Neuronal stem cell (in vitro differentiated cells): ENCODE results near the gene CCR6.

ENCODE experiments used
- DNase-seq: peaks from one replicate; pipeline ENCODE4 v3.0.0-alpha.2; 2013; ENCODE audit warnings: low spot score
- H2AFZ ChIP-seq: one replicate; pipeline ENCODE4 v1.6.1; 2013; ENCODE audit warnings: mild to moderate bottlenecking, low read length, inconsistent platforms
- H2AK5ac ChIP-seq: 2 replicates; pipeline ENCODE4 v1.6.1; 2013; ENCODE audit warnings: low read depth, mild to moderate bottlenecking, inconsistent platforms, low read length, moderate library complexity, mixed read lengths
- H2BK120ac ChIP-seq: 2 replicates; pipeline ENCODE4 v1.6.1; 2013; ENCODE audit warnings: low read depth, mild to moderate bottlenecking, inconsistent platforms, low read length, moderate library complexity, mixed read lengths
- H2BK12ac ChIP-seq: one replicate; pipeline ENCODE4 v1.6.1; 2013; ENCODE audit warnings: low read length, inconsistent platforms
- H2BK15ac ChIP-seq: 2 replicates; pipeline ENCODE4 v1.6.1; 2013; ENCODE audit warnings: mild to moderate bottlenecking, low read length, inconsistent platforms, mixed read lengths
- H2BK5ac ChIP-seq: one replicate; pipeline ENCODE4 v1.6.1; 2013; ENCODE audit warnings: inconsistent platforms, mild to moderate bottlenecking, low read length, moderate library complexity
- H3K14ac ChIP-seq: one replicate; pipeline ENCODE4 v1.6.1; 2013; ENCODE audit warnings: low read length, inconsistent platforms
- H3K18ac ChIP-seq: 2 replicates; pipeline ENCODE4 v1.6.1; 2013; ENCODE audit warnings: low read length, inconsistent platforms
- H3K23ac ChIP-seq: 2 replicates; pipeline ENCODE4 v1.6.1; 2013; ENCODE audit warnings: low read depth, mild to moderate bottlenecking, mixed read lengths, low read length, inconsistent platforms; ENCODE audit not compliant: poor library complexity
- H3K27ac ChIP-seq: replicated peaks from 3 replicates; pipeline ENCODE4 v1.5.1; 2013; ENCODE audit warnings: low read length, inconsistent platforms
- H3K27me3 ChIP-seq, 3 experiments: 2 replicates each; pipeline ENCODE4 v1.6.1; 2013; ENCODE audit warnings: low read length in 3 of 3, mild to moderate bottlenecking in 2 of 3, inconsistent platforms in 1 of 3, low read depth in 1 of 3, mixed read lengths in 1 of 3, moderate library complexity in 1 of 3; ENCODE audit not compliant: control insufficient read depth in 3 of 3, insufficient read depth in 3 of 3
- H3K36me3 ChIP-seq, 2 donors: replicated peaks in 1 of 2; 2 replicates each; pipeline ENCODE4 v1.6.1; 2013; ENCODE audit warnings: low read length in 2 of 2; ENCODE audit not compliant: control insufficient read depth in 2 of 2, insufficient read depth in 2 of 2
- H3K4ac ChIP-seq: 2 replicates; pipeline ENCODE4 v1.6.1; 2013; ENCODE audit warnings: inconsistent platforms, mild to moderate bottlenecking, low read length, moderate library complexity
- H3K4me1 ChIP-seq, 2 donors: 1 replicate in 1 of 2; 2 replicates in 1 of 2; pipeline ENCODE4 v1.6.1; 2013; ENCODE audit warnings: low read length in 2 of 2, low read depth in 1 of 2; ENCODE audit not compliant: control insufficient read depth in 2 of 2, insufficient read depth in 1 of 2
- H3K4me2 ChIP-seq: one replicate; pipeline ENCODE4 v1.6.1; 2013; ENCODE audit warnings: mild to moderate bottlenecking, low read length, inconsistent platforms; ENCODE audit not compliant: insufficient read depth, poor library complexity, severe bottlenecking
- H3K4me3 ChIP-seq, 2 donors: 2 replicates each; pipeline ENCODE4 v1.5.1; 2013; ENCODE audit warnings: low read length in 2 of 2, mild to moderate bottlenecking in 2 of 2, inconsistent platforms in 1 of 2, moderate library complexity in 1 of 2
- H3K79me1 ChIP-seq: one replicate; pipeline ENCODE4 v1.6.1; 2013; ENCODE audit warnings: low read depth, mild to moderate bottlenecking, inconsistent platforms, low read length, moderate library complexity
- H3K9ac ChIP-seq: one replicate; pipeline ENCODE4 v1.6.1; 2013; ENCODE audit warnings: mild to moderate bottlenecking, low read depth, low read length, inconsistent platforms; ENCODE audit not compliant: poor library complexity
- H3K9me3 ChIP-seq, 2 donors: replicated peaks in 1 of 2; 2 replicates each; pipeline versions ENCODE3 to v1.6.1; 2013; ENCODE audit warnings: low read length in 2 of 2, mild to moderate bottlenecking in 2 of 2, inconsistent platforms in 1 of 2, low read depth in 1 of 2, mixed read lengths in 1 of 2, moderate library complexity in 1 of 2; ENCODE audit not compliant: control insufficient read depth in 2 of 2, insufficient read depth in 1 of 2
- H4K8ac ChIP-seq: one replicate; pipeline ENCODE4 v1.6.1; 2013; ENCODE audit warnings: low read depth, mild to moderate bottlenecking, inconsistent platforms, low read length, moderate library complexity
- H4K91ac ChIP-seq: one replicate; pipeline ENCODE4 v1.6.1; 2013; ENCODE audit warnings: low read length, low read depth, mild to moderate bottlenecking, inconsistent platforms; ENCODE audit not compliant: poor library complexity
- WGBS, 2 donors: extraction: QIAGEN DNeasy Blood & Tissue Kit; methylation state at CpG; one replicate each; pipeline ENCODE4 v1.1.7; 2013; ENCODE audit warnings: missing lambda C conversion rate in 2 of 2, mixed read lengths in 1 of 2; ENCODE audit not compliant: insufficient read length in 2 of 2, insufficient replicate concordance in 1 of 2; ENCODE audit errors: extremely low coverage in 2 of 2; 5-methylcytosine and 5-hydroxymethylcytosine counted together

CCR6 gene

GRCh38 chr6:167134448-167135328 lies 11.8 kb downstream of the CCR6 start:
- Histone ChIP-seq H3K27ac (no peak overlapping the region), H3K79me1 (no peaks in the 10 kb centered on the region), H3K27me3 (no peaks in the 10 kb centered on the region), H3K9me3 (no peaks in the 10 kb centered on the region), H2BK5ac (no peak overlapping the region), H4K91ac (no peak overlapping the region), H3K18ac (no peak overlapping the region), H3K14ac (no peak overlapping the region), H3K4me1 (no peaks in the 10 kb centered on the region), H3K4me3 (no peak overlapping the region), H3K4me2 (no peak overlapping the region), H3K4ac (no peak overlapping the region), H4K8ac (no peak overlapping the region), H2AFZ (no peak overlapping the region), H2AK5ac (no peak overlapping the region), H3K36me3 (no peaks in the 10 kb centered on the region), H3K23ac (no peak overlapping the region), H3K9ac (peak overlapping the region; percentile 9), H2BK120ac (no peak overlapping the region), H2BK15ac (no peak overlapping the region), H2BK12ac (no peak overlapping the region)
- no peak for DNase-seq
- no CpG with 5 or more reads among the region's 23 CpGs for WGBS, 2 donors

GRCh38 chr6:167136376-167136775 lies 13.5 kb downstream of the CCR6 start:
- Histone ChIP-seq H3K23ac (no peak overlapping the region), H4K91ac (no peak overlapping the region), H4K8ac (no peak overlapping the region), H3K4me2 (no peak overlapping the region), H3K27me3 (no peaks in the 10 kb centered on the region), H3K18ac (no peak overlapping the region), H2BK120ac (no peak overlapping the region), H3K4me1 (peaks cover 6 to 11% of the 10 kb centered on the region in 2 donors), H2BK12ac (no peak overlapping the region), H3K4me3 (no peak overlapping the region), H2BK15ac (no peak overlapping the region), H2BK5ac (no peak overlapping the region), H3K9ac (no peak overlapping the region), H3K36me3 (no peaks in the 10 kb centered on the region), H3K9me3 (no peaks in the 10 kb centered on the region), H3K27ac (no peak overlapping the region), H3K14ac (no peak overlapping the region), H3K79me1 (no peaks in the 10 kb centered on the region), H2AFZ (no peak overlapping the region), H2AK5ac (no peak overlapping the region), H3K4ac (no peak overlapping the region)
- WGBS, 2 donors, result no CpG with 5 or more reads among the region's 13 CpGs
- no peak for DNase-seq

- H3K4me2 ChIP-seq, result no peak overlapping the region
- no peak overlapping the region for H2AFZ ChIP-seq
- H2BK12ac ChIP-seq, result no peak overlapping the region
- H4K8ac ChIP-seq, result no peak overlapping the region
- no peak overlapping the region for H2BK5ac ChIP-seq
- no peak overlapping the region for H3K4ac ChIP-seq
- no peak overlapping the region for H3K14ac ChIP-seq
- H2BK120ac ChIP-seq, result no peak overlapping the region
- H2AK5ac ChIP-seq, result no peak overlapping the region
- no peak for DNase-seq
- peaks cover 6 to 14% of the 10 kb centered on the region in 2 donors for H3K4me1 ChIP-seq
- no peaks in the 10 kb centered on the region for H3K9me3 ChIP-seq
- H3K79me1 ChIP-seq, result no peaks in the 10 kb centered on the region
- no peaks in the 10 kb centered on the region for H3K27me3 ChIP-seq
- H4K91ac ChIP-seq, result no peak overlapping the region
- H3K4me3 ChIP-seq, result no peak overlapping the region
- whole genome bisulfite sequencing, 2 donors, result no CpG with 5 or more reads among the region's 10 CpGs
- no peak overlapping the region for H2BK15ac ChIP-seq
- H3K23ac ChIP-seq, result no peak overlapping the region
- no peaks in the 10 kb centered on the region for H3K36me3 ChIP-seq
- H3K18ac ChIP-seq, result no peak overlapping the region
- H3K27ac ChIP-seq, result no peak overlapping the region
- H3K9ac ChIP-seq, result no peak overlapping the region
These were observed 14.2 kb downstream of the CCR6 start for GRCh38 chr6:167137081-167137480.

GRCh38 chr6:167137881-167138280 lies 15.0 kb downstream of the CCR6 start:
- Histone ChIP-seq H3K27ac (no peak overlapping the region), H3K18ac (no peak overlapping the region), H3K27me3 (no peaks in the 10 kb centered on the region), H3K4me1 (peaks cover 6 to 14% of the 10 kb centered on the region in 2 donors), H2AFZ (no peak overlapping the region), H3K14ac (no peak overlapping the region), H3K4ac (no peak overlapping the region), H3K4me2 (no peak overlapping the region), H2BK120ac (no peak overlapping the region), H3K36me3 (no peaks in the 10 kb centered on the region), H3K23ac (no peak overlapping the region), H3K9ac (no peak overlapping the region), H3K79me1 (no peaks in the 10 kb centered on the region), H3K9me3 (no peaks in the 10 kb centered on the region), H2AK5ac (no peak overlapping the region), H2BK5ac (no peak overlapping the region), H4K8ac (no peak overlapping the region), H3K4me3 (no peak overlapping the region), H4K91ac (no peak overlapping the region), H2BK12ac (no peak overlapping the region), H2BK15ac (no peak overlapping the region)
- DNase-seq, result no peak
- 100% methylated on average over 1 of the region's 6 CpGs; no CpG with 5 or more reads in 1 of the 2 donors for WGBS, 2 donors
